Measurements from ENCODE around the gene KRTAP5-4.

DNA sequence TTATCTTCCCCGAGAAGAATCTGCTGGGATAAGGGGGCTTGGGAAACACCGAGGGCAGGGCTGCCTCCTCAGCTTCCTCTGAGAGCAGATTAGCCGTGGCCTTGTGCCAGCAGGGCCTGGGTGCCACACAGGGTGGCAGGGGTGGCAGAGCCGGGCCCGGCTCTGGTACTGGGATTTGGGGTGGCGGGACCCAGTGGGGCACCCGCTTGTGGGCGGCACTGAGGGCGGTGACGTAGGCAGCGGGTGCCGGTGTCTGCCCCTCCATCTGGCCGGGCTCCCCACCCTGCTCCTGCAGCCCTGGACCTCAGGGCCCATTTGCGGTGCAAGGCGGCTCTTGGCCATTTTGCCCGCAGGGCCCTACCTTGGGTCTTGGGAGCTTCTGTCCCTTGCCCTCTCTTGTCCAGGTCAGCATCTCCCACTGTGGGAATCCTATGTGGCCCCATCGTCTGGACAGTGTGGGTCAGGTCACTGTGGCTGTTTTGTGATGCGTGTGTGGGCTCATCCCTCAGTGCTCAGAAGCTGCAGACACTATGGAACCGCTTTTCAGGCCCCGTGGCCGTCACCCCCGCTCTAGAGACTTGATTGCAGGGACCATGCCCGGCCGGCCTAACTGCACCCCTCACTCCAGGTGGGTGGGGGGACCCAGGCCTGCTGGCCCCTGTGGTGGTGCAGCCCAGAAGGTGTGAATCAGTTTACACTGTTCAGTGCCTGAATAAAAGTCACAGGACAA is 45.3 kb upstream of the KRTAP5-4 start:
- TF ChIP-seq CTCF (IDR thresholded peaks at IDR 0.05 in 8 of 11, conservative IDR thresholded peaks at IDR 0.05 in 3 of 11) (no peak), POLR2A (IDR thresholded peaks at IDR 0.05) (no peak), POLR2AphosphoS5 (IDR thresholded peaks at IDR 0.05) (no peak)

All from spleen (tissue), 7 donors.